Esophagus muscularis mucosa (tissue), 4 donors: Measurements from ENCODE around the gene NDUFB3.

Experiments
- CTCF ChIP-seq, 3 experiments: fragments of 200-600 bp in 2 of 3; fragments of 450-650 bp in 1 of 3; sonication (generic) in 2 of 3; IDR thresholded peaks; one replicate each; pipeline ENCODE4 v1.5.1; 2017 to 2019; ENCODE audit warnings: antibody characterized with exemption in 3 of 3, mild to moderate bottlenecking in 2 of 3, moderate library complexity in 1 of 3
- EP300 ChIP-seq: sonication (generic); formaldehyde crosslinking; IDR thresholded peaks from one replicate; pipeline ENCODE4 v1.6.1; 2017; ENCODE audit warnings: antibody characterized with exemption
- POLR2A ChIP-seq: fragments of 450-650 bp; IDR thresholded peaks from one replicate; pipeline ENCODE4 v1.6.1; 2017; ENCODE audit warnings: antibody characterized with exemption, moderate library complexity, mild to moderate bottlenecking, low read depth

DNA sequence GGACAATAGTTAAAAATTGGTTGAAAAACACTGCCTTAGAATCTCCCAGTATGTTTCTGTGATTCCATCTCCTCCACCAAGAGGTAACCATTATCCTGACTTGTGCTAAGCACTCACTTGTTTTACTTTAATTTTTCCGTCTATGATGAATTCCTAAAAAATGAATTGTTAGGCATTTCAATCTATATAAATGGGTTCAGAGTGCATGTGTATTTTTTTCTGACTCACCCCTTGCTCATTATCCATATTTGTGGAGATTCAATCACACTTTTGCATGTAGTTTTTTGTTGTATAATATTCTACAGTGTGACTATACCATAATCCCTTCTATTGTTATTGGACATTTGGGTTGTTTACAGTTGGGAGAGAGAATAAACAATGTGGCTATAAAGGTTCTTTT lies 1.3 kb downstream of the NDUFB3 start:
- TF ChIP-seq POLR2A, result no peak
- no peak for TF ChIP-seq CTCF (IDR thresholded peaks at IDR 0.05)
- no peak for TF ChIP-seq EP300
